22Rv1 (cell line): ENCODE data around the gene ABTB2.

ENCODE experiments used
- CTCF ChIP-seq: fragments of 450-650 bp; IDR thresholded peaks from 2 replicates; pipeline ENCODE4 v1.5.1; 2017; ENCODE audit warnings: mild to moderate bottlenecking
- ZFX ChIP-seq: fragments of 450-650 bp; IDR thresholded peaks from 2 replicates; pipeline ENCODE4 v1.6.1; 2017; ENCODE audit warnings: antibody characterized with exemption, borderline replicate concordance

- TF ChIP-seq CTCF (no peak), ZFX (no peak)
Measured at GRCh38 chr11:34275486-34275885, 82.3 kb downstream of the ABTB2 start.
